GM18867 (cell line): Measurements from ENCODE around the gene SNN.

Experiments used
- ATAC-seq: cut with Tn5 transposase; IDR thresholded peaks from one replicate; pipeline ENCODE4 v1.9.1; 2021; ENCODE audit warnings: mild to moderate bottlenecking, moderate library complexity; ENCODE audit not compliant: unreplicated experiment

The SNN gene

DNA sequence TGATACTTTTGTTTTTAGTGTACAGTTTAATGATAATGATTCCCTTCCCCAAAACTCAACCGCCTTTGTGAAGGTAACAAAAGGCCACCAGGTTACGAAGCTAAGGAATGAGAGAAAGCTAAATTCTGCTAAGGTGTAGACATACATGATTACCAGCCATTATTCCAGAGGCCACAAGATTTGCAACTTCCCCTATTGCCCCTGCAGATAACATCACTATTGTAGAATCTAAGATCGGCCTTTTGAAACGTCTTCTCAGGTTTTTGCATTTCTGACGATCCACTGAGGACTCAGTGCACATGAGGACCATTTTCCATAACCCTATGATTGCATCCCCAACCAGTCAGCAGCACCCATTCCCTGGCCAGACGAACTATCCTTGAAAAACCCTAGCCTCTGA is 33.9 kb upstream of the SNN start:
- no peak for ATAC-seq

DNA sequence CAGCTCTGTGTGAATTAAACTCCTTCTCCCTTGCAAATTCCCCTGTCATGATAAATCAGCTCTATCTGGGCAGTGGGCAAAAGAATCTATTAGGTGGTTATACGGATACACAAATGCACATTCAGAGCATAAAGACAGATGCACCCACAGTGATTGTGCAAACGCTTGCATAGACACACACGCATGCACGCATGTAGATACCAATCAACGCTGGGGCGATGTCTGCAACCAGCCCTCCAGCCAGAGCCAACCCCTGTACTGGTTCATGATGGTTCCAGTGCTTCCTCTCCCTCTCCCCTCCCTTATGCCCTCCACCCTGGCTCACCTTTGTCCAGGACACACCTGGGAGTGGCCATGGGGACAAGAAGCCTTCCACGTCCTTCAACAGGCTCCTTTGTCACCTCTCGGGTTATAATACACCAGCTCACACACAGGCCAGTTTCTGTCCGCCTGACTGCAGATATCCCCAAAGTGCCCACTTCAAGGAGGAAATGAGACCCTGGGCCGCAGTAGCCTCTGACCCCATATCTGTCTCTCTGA is 33.1 kb upstream of the SNN start:
- ATAC-seq = no peak

DNA sequence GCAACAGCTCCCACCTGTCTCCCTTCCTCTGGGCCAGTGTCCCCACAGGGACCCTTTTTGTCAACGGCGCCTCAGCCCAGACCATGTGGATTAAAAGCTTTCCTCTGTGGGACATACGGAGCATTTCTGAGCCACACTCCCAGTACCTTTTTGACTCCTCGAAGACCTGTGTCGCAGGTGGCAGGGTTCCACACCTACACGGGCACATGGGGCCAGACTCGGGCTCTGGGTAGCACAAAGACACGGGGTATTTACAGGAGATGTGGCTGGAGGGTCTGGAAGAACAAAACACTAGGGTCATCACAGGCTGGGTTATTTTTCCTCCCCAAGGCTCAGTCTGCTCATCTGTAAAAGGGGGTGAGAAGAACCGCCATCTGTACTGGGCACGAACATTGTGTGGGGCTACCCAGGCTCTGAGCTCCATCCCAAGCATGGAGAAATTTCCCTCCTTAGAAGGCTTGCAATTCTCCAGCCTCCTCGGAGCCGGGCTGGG is 32.5 kb upstream of the SNN start:
- no peak for ATAC-seq

DNA sequence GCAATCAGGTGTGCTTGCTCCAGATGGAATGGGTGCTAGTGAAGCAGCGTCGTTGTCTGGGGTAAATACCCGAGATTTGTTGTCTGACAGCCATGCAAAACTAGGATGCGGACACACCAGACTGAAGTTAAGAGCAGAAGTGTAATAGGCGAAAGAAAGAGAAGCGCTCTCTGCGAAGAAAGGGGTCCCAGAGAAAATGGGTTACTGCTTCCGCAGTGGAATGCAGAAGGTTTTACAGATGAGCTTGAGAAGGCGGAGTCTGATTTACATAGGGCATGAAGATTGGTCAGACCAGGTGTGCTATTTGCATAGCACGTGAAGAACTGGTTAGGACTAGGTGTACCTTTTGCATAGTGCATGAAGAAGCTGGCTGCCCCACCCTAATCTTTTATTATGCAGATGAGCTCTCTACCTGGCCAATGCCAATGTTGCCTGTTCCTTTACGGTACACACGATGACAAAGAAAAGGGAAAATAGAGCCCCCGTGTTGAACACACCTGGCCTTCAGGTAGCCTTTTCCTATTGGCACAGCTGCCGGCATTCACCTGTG is 32.0 kb upstream of the SNN start:
- no peak for ATAC-seq

DNA sequence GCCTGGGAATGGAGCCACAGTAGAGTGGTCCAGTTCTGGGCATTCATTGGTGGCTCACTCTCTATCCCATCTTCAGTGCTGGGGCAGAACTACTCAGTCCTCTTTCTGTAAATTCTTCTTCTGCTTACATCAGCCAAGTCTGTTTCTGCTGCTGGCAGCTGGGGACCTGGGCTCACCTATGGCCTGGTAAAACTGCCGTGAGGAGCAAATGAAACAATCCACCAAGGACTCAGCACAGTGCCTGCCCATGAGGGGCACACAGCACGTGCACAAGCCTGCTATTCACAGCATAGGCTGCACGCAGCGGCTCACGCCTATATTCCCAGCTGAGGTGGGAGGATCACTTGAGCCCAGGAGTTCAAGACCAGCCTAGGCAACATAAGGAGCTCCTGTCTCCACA is 30.9 kb upstream of the SNN start:
- ATAC-seq = no peak

DNA sequence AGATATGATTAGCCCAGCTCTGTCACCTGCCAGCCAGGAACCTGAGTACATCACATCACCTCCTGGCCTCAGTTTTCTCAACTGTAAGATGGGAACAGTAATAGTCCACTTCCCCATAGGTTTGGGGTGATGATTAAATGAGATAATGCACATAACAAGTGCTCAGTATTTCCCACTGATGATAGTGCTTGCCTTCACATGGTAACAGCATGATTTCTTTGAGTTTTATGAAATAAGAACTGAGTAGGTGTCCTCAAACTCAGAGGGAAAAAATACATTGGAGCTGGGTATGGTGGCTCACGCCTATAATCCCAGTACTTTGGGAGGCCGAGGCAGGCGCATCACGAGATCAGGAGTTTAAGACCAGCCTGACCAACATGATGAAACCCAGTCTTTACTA is 30.1 kb upstream of the SNN start:
- no peak for ATAC-seq

DNA sequence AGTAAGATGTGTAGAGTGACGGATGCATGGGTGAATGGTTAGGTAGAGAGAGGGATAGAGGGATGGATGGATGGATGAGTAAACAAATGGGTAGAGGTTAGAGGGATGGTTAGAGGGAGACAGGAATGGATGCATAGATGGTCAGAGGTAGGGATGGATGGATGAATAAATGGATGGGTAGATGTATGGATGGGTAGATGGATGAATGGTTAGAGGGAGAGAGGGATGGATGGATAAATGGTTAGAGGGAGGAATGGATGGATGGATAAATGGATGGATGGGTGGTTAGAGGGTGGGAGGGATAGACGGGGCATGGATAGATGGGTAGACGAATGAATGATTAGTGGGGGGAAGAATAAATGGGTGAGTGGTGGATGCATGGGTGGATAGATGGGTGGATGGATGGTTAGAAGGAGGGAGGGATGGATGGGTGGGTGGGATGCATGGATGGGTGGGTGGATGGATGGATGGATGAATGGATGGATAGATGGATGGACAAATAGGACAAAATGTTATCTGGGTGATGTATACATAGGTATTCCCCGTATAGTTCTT is 29.2 kb upstream of the SNN start:
- ATAC-seq = no peak

DNA sequence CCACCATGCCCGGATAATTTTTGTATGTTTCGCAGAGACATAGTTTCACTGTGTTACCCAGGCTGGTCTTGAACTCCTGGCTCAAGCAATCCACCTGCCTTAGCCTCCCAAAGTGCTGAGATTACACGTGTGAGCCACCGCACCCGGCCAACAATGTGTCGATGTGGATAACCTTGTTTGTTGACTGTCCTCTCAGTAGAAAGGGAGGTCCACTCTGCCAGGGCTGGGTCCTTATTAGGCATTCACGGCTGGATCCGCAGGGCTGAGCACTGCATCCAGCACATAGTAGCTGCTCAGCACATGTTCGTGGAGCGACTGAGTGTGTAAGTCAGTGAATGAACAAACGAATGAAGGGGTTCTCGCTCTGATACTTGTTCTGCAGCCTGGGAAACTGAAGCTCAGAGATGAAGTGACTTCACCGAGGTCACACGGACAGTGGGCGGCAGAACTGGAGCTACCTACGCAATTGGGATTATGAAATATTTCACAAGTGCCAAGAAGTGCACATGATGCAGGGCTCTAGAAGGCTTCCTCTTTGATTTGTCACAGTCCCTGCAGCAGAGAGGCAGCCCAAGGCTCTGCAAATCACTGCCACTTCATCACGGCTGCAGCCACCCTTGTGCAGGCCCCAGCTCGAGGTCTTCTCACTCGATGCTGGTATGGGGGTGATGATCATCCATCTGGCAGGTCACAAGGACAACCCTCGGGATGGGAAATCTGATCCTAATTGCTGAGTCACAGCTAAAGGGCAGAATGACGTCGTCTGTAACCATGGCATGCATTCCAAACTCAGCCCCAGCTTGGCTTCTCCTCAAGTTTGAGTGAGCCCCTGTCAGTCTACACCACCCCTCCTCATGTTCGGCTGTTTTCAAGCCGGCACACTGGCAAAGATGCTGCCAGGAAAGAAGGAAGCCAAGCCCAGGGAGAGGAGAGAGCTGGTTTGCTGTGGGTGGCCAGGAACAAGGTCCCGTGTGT is 28.0 kb upstream of the SNN start:
- no peak for ATAC-seq

DNA sequence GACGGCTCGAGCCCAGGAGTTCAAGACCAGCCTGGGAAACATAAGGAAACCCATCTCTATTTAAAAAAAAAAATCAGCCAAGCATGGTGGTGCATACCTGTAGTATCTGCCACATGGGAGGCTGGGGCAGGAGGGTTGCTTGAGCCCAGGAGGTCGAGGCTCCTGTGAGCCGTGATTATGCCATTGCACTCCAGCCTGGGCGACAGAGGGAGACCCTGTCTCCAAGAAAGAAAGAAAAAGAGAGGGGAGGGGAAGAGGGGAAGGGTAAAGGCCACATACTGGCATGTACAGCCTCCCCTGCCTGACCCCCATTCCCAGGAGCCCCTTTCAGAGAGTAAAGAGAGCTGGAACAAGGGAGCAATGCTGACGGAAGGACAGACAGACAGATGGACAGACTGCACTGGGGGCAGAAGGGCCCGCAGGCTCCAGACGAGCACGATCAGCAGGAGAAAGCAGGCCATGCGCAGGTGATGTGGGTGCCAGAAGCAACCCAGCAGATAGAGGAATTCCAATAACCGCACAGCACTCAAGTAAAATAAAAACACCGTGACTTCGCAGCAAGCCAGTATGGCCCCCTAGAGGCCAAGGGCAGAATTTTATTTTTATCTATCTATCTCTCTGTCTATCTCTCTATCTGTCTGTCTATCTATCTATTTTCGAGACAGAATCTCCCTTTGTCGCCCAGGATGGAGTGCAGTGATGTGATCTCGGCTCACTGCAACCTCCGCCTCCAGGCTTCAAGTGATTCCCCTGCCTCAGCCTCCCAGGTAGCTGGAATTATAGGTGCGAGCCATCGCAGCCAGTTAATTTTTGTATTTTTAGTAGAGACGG is 27.1 kb upstream of the SNN start:
- ATAC-seq = no peak

DNA sequence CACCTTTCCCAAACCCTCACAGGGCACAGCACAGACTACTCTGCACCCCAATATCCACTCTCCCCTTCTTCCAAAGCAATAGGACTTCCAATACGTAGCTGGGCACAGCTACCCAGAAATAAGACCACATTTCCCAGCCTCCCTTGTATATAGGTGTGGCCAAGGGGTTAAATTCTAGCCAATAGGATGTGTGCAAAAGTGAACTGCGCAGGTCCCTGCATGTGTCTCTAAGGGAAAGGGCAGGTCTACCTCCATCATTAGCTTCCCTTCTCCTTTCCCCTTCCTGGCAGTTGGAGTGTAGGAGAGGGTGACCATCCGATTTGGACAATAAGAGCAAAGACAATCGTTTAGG is 25.5 kb upstream of the SNN start:
- no peak for ATAC-seq

DNA sequence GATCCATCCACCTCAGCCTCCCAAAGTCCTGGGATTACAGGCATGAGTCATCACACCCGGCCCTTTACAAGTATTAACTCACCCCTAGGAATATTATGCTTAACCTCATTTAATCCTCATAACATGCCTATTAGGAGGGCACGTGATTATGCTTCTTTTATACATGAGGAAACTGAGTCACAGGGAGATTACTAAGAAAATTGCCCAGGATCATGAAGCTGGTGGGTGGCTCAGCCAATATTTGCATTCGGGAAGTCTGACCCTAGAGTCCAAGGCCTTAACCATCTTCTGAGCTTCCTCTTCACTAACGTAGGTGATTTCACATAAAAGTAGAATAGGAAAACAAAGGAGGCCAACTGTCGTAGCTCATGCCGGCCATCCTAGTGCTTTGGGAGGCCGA is 19.0 kb upstream of the SNN start:
- ATAC-seq = no peak

DNA sequence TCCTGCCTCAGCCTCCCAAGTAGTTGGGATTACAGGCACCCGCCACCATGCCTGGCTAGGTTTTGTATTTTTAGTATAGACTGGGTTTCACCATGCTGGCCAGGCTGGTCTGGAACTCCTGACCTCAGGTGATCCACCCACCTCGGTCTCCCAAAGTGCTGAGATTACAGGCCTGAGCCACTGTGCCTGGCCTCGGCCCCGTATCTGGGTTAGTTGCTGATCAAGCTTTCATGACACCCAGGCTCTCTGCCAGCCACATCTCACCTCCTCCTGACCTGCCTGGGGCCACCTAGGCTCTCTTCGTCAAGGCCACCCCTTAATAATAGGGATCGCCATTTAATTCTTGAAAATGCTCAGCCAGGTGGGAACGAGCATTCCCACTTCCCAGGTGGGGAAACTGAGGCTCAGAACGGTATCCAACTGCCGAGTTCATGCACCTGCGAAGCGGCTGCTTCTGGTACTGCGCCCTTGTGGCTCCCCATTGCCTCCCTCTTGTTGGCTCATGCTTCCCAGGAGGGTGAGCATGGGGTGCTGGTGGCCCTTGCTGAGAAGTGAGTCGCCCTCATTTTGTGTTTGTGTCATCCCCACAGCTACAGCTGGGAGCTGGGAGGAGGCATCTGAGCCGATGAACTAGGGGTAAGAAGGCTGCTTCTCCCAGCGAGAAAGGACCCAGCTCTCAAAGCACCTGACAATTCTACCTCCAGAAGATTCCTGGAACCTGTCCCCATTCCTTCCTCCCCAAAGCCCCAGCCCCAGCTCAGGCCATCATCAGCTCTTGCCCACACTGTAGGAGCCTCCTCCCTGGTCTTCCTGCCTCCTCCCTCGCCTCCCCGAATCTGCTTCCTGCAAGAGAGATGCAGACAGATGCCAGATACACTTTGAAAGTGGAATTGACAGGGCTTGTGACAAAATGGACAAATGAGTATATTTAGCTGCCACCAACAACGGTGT is 17.3 kb upstream of the SNN start:
- no peak for ATAC-seq

DNA sequence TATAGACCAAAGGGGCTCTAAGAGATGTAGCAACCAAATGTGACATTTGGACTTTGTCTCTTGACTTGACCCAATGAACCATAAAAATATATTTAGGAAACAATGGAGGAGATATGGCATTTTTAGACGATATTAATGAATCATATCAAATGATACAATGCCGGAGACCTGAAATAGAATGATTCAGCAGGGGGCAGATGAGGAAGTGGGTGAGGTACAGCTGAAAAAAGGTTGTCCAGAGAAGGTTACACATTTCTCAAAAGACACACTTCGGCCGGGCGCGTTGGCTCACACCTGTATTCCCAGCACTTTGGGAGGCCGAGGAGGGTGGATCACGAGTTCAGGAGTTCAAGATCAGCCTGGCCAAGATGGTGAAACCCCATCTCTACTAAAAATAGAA is 16.5 kb upstream of the SNN start:
- no peak for ATAC-seq

DNA sequence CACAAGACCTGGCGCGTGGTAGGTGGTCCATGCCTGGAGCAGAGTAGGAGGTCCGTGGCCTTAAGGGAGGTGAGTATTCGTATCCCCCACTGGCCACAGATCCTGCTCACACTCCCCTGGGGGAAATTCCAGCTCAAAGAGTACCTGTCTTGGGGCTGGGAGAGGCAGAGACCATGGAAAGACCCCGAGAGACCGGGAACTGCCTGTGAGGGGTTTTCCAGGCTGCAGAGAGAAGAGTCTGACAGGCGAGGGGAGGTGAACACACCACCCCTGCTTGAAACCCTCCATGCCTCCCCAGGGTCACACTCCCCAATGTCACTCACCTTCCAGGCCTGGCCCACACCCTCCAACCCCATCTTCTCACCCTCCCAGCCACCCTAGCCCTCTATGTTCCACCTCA is 12.6 kb upstream of the SNN start:
- ATAC-seq = no peak

DNA sequence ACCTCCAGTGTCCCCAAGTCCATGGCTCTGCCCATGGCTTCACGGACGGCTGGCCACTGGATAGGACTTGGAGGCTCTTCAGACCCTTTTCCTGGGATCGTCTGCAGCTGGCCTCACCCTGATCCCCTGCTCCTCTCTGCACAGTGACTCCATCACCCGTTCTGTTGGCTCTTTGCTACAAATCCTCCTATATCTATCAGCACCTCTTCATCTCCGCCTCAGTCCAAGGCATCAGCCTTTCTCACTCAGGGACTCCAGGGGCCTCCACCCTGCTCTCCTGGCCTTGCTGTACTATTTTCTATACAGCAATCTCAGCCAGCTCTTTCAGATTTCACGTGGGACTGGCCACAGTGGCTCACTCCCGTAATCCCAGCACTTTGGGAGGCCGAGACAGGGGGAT is 10.7 kb upstream of the SNN start:
- no peak for ATAC-seq

DNA sequence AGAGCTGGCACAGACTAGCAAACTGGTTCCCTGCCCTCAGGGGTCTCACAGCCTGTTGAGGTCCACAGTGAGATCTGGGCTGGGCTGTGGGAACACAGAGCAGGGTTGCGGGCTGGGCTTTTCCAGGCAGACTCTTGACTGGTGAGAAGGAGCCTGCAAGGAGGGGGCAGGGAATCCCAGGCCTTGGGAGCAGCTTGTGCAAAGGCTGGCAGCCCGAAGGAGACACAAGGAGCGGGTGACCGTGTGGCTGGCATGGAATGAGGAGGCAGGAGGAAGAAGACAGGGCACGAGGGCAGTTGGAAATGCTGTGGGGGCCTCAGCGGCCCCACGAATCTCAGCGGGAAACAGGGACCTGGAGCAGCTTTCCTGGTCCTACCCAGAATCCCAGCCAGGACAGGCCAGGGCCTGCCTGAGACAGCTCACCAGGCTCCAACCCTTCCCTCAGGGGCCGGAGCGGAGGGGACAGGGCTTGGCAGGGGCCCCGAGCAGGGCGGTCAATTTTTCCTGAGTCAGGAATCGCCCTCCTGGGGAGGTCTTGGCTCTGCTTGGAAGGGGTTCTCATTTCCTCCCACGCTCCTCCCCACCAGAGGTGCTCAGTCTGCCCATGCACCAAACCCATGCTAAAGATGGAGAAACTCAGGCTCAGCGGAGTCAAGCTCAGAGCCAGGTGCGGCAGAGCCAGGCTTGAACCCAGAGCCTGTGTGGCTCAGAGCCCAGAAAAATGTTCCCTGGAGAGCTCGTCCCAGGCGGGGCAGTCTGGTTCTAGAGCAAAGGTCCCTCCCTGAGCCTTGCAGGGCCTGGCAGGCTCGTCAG is 9.2 kb upstream of the SNN start:
- ATAC-seq = no peak

DNA sequence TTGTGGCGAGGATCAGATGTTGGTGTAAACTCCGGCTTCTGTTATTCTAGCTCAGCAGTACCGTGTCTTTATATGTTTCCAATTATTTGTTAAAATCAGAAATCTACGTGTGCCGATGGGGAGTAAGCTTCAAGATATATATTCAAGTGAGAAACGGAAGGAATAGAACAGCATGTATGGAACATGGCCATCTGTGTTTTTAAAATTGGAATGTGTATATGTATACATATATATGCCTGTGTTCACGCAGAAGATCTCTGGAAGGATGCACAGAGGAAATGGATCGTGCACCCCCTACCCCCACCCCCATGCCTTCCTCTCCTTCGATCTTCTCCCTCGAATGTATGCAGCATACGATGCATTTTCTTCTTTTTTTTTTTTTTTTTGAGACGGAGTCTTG is 7.7 kb upstream of the SNN start:
- ATAC-seq = no peak

DNA sequence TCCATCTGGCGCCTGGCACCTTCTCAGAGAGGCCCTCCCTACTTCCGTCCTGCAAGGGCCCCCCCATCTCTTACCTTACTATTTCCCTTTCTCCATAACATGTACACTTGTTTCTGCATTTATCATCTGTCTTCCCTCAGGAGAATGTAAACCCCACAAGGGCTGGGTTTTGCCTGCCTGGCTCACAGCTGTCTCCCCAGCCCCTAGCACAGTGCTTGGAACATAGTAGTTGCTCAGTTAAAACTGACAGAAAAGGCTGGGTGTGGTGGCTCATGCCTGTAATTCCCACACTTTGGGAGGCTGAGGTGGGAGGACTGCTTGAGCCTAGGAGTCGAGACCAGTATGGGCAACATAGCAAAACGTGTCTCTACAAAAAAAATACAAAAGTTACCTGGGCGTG is 5.7 kb upstream of the SNN start:
- ATAC-seq = no peak

DNA sequence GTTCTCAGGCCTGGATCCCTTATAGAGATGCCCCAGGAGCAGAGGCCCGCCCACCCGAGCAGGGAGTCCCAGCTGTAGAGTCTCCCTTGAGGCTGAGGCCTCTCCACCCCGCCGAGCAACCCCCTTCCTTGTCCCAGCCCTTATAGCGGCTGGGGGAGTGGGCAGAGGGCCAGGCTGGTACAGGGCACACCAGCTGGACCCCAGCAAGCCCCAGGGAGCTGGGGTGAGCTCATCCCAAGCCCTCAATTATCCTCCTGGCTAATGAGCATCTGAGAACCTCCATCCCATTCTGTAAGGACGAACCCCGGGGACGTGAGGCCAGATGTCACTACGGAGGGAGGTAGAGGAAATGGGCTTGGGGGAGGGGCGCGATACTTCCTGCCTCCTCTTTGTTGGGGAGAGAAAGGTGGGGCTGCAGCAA is 3.2 kb upstream of the SNN start:
- no peak for ATAC-seq
